Endometrium (tissue), 2 donors: Measurements from ENCODE around the gene EXOC7.

Source experiments
- FAIRE-seq: peaks from 2 replicates; lab custom pipeline; 2012; peaks lifted over from hg19 to GRCh38; lab: Jason Lieb, UNC
- donor health status: control.
- donor health status: control.

EXOC7 gene

GRCh38 chr17:76103274-76104139, at the start of gene EXOC7:
Gene EXOC7, minus strand, starts transcription at chr17:76103787. Its CDS starts 95 bp downstream, at chr17:76103692.
- FAIRE-seq = no peak

GRCh38 chr17:76153202-76153601, 49.6 kb upstream of the EXOC7 start:
- no peak for FAIRE-seq

- no peak for FAIRE-seq
These were observed 49.0 kb upstream of the EXOC7 start for GRCh38 chr17:76152591-76152990.

GRCh38 chr17:76151896-76152454, 48.4 kb upstream of the EXOC7 start:
- FAIRE-seq = no peak

- FAIRE-seq = no peak
These were observed 47.4 kb upstream of the EXOC7 start for GRCh38 chr17:76150712-76151622.

- FAIRE-seq = no peak
These were observed 45.6 kb upstream of the EXOC7 start for GRCh38 chr17:76149214-76149613.

- no peak for FAIRE-seq
These were observed 44.4 kb upstream of the EXOC7 start for GRCh38 chr17:76148015-76148326.

GRCh38 chr17:76147211-76148014, 43.8 kb upstream of the EXOC7 start:
- no peak for FAIRE-seq

- FAIRE-seq = no peak
These were observed 42.7 kb upstream of the EXOC7 start for GRCh38 chr17:76146053-76146851.

- no peak for FAIRE-seq
These were observed 41.9 kb upstream of the EXOC7 start for GRCh38 chr17:76145231-76146052.

- no peak for FAIRE-seq
These were observed 39.0 kb upstream of the EXOC7 start for GRCh38 chr17:76142585-76143041.

GRCh38 chr17:76142039-76142584, 38.5 kb upstream of the EXOC7 start:
- no peak for FAIRE-seq

GRCh38 chr17:76141212-76142038, 37.8 kb upstream of the EXOC7 start, which contains the start of gene FOXJ1:
Gene FOXJ1, minus strand, starts transcription at chr17:76141245. Its CDS starts 850 bp downstream, at chr17:76140395.
- FAIRE-seq = no peak

- no peak for FAIRE-seq
These were observed 37.1 kb upstream of the EXOC7 start for GRCh38 chr17:76140661-76141211.

- FAIRE-seq = no peak
These were observed 36.4 kb upstream of the EXOC7 start for GRCh38 chr17:76139801-76140660.

GRCh38 chr17:76138896-76139752, 35.5 kb upstream of the EXOC7 start:
- FAIRE-seq = no peak
